K562 (cell line): ENCODE results near the gene DYNC2I2. TPM values are rescaled to one million over a fixed set of nuclear protein-coding genes. Genes with fewer than 3 reads are reported as not detected.
"Not testable (repeated sequence)": the region's sequence is repeated elsewhere in the genome, so short reads cannot be mapped to it uniquely, and the experiment has no call there.

Source experiments
- RAD21 ChIP-seq, 2 experiments: fragments of 250-450 bp in 1 of 2; fragments of 450-650 bp in 1 of 2; sonication (Bioruptor Pico) in 1 of 2; formaldehyde crosslinking in 1 of 2; IDR thresholded peaks in 1 of 2; conservative IDR thresholded peaks in 1 of 2; 2 replicates each; pipeline versions ENCODE4 v1.4.0 to v1.8.0; 2020 to 2022; ENCODE audit warnings: mild to moderate bottlenecking in 2 of 2, moderate library complexity in 1 of 2
- REST ChIP-seq, 2 experiments: fragments of 450-650 bp; formaldehyde crosslinking in 1 of 2; IDR thresholded peaks; 2 replicates each; pipeline versions ENCODE4 v1.4.0 to v1.6.1; 2014 to 2020; ENCODE audit warnings: mild to moderate bottlenecking in 2 of 2, borderline replicate concordance in 1 of 2, low read depth in 1 of 2
- polyA plus RNA-seq, 8 experiments: library from polyadenylated mRNA; depleted of rRNA in 4 of 8; stranded (reverse) in 5 of 8; unstranded in 3 of 8; fragments of >200 nt; fragmentation: Nextera tagmentation in 2 of 8; fragmentation: Illumina TruSeq in 1 of 8; extraction: Ambion mirVana in 2 of 8; extraction: Trizol in 1 of 8; gene quantifications; 2 replicates each; pipeline versions ENCODE4 v1.2.1 to v1.2.3, GENCODE V29; 2011 to 2014; ENCODE audit warnings: inconsistent platforms in 1 of 8, missing spikeins in 1 of 8
- total RNA-seq, 7 experiments: library from RNA; depleted of rRNA in 6 of 7; stranded (reverse); fragments of >200 nt in 6 of 7; fragmentation: Illumina TruSeq in 2 of 7; extraction: Trizol in 2 of 7; gene quantifications; 2 replicates each; pipeline versions ENCODE4 v1.2.1 to v1.2.3, GENCODE V29; 2011 to 2021; ENCODE audit warnings: low replicate concordance in 1 of 7

Gene DYNC2I2
- total and polyA plus RNA-seq, 9 of the 15 experiments (the other 6 are each of a cell fraction or from before 2014, with no cell fraction given): 1.5 to 249 (median 70.0) TPM

GRCh38 chr9:128648206-128648605 is 8.4 kb downstream of the DYNC2I2 start (continued):
- TF ChIP-seq RAD21 (CRISPR knock-in tag; conservative IDR thresholded peaks at IDR 0.05 in 1 of 2, IDR thresholded peaks at IDR 0.05 in 1 of 2) (peak; percentile 39 to 60; a peak in 3 of 4 replicates), REST (IDR thresholded peaks at IDR 0.05; ENCODE audit: borderline replicate concordance) (peak; percentile 52; the same call in 1 of the 2 replicates)
- not testable (repeated sequence) for TF ChIP-seq REST (CRISPR knock-in tag; IDR thresholded peaks at IDR 0.05; ENCODE audit: low read depth)
